Testis (tissue), 2 donors: ENCODE data around the gene COLGALT1.

Source experiments
- CTCF ChIP-seq, 3 experiments: fragments of 450-650 bp in 2 of 3; fragments of 200-600 bp in 1 of 3; sonication (generic) in 1 of 3; IDR thresholded peaks; one replicate each; pipeline ENCODE4 v1.5.1; 2016 to 2019; ENCODE audit warnings: antibody characterized with exemption in 3 of 3, mild to moderate bottlenecking in 2 of 3, moderate library complexity in 1 of 3
- POLR2A ChIP-seq: fragments of 450-650 bp; IDR thresholded peaks from one replicate; pipeline ENCODE4 v1.6.1; 2017; ENCODE audit warnings: antibody characterized with exemption, mild to moderate bottlenecking, moderate library complexity

- TF ChIP-seq POLR2A (no peak), CTCF (IDR thresholded peaks at IDR 0.05) (no peak)
Measured at GRCh38 chr19:17627161-17627560, 71.7 kb downstream of the COLGALT1 start.
